ENCODE measurements around the gene DNAH10.

DNAH10 gene

GRCh38 chr12:123836292-123836691, 74.2 kb downstream of the DNAH10 start:
- DNase-seq (ENCODE audit: low read depth in 4 of 4, low spot score in 1 of 4) = no peak

- no peak for DNase-seq (ENCODE audit: low read depth in 4 of 4, low spot score in 1 of 4)
Measured at GRCh38 chr12:123839826-123840225, 77.7 kb downstream of the DNAH10 start.

GRCh38 chr12:123840765-123841425, 78.8 kb downstream of the DNAH10 start:
- DNase-seq (ENCODE audit: low read depth in 4 of 4, low spot score in 1 of 4) = no peak

DNA sequence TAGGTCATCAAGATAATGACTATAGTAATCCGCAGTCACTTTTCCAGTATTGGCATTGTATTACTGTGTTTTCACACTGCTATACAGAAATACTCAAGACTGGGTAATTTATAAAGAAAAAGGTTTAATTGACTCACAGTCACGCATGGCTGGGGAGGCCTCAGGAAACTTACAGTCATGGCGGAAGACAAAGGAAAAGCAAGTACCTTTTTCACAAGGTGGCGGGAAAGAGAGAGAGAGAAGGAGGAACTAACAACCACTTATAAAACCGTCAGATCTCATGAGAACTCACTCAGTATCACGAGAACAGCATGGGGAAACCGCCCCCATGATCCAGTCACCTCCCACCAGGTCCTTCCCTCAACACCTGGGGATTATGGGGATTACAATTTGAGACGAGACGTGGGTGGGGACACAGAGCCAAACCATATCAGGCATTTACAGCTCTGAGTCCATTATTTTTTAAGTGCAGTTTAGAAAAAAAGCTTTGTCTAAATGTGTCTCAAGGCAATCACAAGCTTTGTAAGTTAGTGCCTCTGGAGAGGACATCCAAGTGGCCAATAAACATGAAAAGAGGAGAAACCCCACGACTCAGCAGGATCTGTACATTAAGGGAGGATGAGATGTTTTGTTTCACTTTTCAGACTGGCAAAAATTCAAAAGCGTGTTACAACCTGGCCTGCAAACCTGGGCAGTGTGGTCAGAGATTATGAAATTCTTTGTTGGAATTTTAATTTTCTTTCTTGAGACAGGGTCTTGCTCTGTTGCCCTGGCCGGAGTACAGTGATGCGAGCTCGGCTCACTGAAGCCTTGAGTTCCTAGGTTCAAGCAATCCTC, 82.0 kb downstream of the DNAH10 start:
- DNase-seq (ENCODE audit: low read depth in 4 of 4, low spot score in 1 of 4) = no peak

- DNase-seq (ENCODE audit: low read depth in 4 of 4, low spot score in 1 of 4) = no peak
Measured at GRCh38 chr12:123845881-123846280, 83.8 kb downstream of the DNAH10 start.

- DNase-seq (ENCODE audit: low read depth in 4 of 4, low spot score in 1 of 4) = no peak
Measured at GRCh38 chr12:123846340-123846739, 84.2 kb downstream of the DNAH10 start.

- no peak for DNase-seq (ENCODE audit: low read depth in 4 of 4, low spot score in 1 of 4)
Measured at GRCh38 chr12:123847019-123847418, 84.9 kb downstream of the DNAH10 start.

GRCh38 chr12:123847876-123848275, 85.8 kb downstream of the DNAH10 start:
- DNase-seq (ENCODE audit: low read depth in 4 of 4, low spot score in 1 of 4) = no peak

GRCh38 chr12:123849517-123849916, 87.4 kb downstream of the DNAH10 start:
- no peak for DNase-seq (ENCODE audit: low read depth in 4 of 4, low spot score in 1 of 4)

DNA sequence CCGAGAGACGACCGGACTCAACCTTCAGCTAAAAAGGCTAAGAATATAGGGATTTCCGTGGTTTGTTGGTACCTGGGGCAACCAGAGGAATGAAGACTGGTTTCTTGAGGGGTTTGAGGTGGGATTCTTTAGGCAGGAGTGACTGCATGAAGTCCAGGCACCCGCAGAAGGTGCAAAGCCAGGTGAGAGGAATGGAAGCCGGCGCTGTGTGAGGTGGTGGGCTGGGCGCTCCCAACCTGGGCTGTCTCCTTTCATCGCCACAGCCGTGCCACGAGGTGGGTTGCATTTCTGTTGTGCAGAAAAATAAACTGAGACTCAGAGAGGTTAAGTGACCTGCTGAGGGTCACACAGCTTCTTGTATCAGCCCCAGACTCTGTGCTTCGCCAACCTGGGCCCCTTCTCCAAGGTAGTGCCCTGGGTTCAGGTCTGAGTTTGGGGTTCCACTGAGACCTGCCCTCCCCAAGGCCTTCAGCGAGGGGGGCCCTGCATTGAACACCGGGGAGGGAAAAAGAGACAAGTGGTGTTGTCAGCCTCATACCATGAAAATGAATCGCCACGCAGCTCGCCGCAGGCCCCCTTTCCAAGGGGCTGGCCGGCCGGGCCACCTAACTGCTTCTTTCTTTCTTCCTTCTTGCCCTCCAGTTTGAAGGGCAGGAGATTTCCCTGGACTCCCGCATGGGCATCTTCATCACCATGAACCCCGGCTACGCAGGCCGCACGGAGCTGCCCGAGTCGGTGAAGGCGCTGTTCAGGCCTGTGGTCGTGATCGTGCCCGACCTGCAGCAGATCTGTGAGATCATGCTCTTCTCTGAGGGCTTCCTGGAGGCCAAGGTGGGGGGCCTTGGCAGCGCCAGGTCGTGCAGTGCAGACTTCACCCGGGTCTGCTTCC, 88.4 kb downstream of the DNAH10 start:
- no peak for DNase-seq (ENCODE audit: low read depth in 4 of 4, low spot score in 1 of 4)

DNA sequence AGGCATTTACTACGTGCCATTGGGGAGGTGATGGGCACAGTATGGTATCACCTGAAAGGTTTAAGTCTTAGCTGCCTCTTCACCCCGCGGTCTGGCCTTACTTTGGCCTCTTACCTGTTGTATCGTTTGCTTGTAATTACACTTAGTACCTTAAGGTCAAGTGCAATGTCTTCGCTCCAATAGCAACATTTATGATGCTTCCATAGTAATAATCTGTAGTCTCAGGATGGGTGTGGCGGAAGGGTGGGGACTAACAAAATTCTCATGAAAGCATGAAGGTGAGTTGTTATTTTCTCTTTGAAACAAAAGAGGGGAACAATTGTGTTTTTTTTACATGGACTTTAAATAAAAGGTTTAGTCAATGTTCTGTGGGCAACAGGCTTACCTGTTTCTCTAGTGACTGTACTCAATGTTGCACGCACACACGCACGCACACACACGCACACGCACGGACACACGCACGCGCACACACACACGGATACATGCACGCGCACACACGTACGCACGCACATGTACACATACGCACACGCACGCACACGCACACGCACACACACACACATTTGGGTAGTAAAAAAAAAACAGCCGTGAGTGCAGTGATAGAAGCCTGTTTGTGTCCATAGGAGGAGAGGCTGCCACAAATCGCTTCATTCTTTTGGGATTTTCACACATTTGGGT, 91.4 kb downstream of the DNAH10 start:
- no peak for DNase-seq (ENCODE audit: low read depth in 4 of 4, low spot score in 1 of 4)

DNA sequence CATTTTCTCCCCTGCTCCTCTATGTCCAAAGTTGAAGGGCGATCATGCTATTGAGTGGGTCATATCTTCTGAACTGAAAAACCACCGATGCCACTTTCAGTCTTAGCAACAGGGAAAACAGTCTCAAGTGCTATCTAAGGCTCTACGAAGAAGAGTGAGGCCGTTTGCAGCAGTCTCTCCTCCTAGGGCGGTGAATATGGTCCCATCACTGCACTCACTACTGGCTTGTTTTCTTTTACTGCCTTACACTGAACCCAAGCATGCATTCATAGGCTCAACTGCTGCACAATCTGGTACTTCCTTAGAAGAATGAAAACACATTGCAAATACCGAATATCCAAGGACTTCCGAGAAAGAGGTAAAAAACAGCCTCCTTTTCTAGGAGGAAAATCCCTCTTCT, 92.1 kb downstream of the DNAH10 start:
- no peak for DNase-seq (ENCODE audit: low read depth in 4 of 4, low spot score in 1 of 4)

DNA sequence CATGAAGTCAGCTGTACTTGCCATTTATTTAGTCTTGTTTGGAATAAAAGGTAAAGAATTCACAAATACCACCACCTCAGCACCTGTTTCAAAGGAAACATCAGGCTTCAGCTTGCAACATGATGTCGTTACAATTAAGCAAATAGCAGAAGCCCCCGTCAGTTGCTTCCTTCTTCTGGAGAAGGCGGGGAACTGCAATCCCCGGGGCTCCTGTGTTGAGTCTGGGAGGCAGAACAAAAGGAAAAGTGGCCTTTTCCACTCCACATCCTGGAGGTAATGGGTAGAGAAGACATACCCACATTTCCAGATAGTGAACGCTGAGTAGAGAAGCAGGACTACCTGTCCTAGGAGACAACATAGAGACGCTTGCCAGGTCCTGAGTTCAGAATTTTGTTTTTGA, 92.8 kb downstream of the DNAH10 start:
- DNase-seq (ENCODE audit: low read depth in 4 of 4, low spot score in 1 of 4) = no peak

- no peak for DNase-seq (ENCODE audit: low read depth in 4 of 4, low spot score in 1 of 4)
Measured at GRCh38 chr12:123856681-123857080, 94.6 kb downstream of the DNAH10 start.

GRCh38 chr12:123858176-123858575, 96.1 kb downstream of the DNAH10 start:
- DNase-seq (ENCODE audit: low read depth in 4 of 4, low spot score in 1 of 4) = no peak

DNA sequence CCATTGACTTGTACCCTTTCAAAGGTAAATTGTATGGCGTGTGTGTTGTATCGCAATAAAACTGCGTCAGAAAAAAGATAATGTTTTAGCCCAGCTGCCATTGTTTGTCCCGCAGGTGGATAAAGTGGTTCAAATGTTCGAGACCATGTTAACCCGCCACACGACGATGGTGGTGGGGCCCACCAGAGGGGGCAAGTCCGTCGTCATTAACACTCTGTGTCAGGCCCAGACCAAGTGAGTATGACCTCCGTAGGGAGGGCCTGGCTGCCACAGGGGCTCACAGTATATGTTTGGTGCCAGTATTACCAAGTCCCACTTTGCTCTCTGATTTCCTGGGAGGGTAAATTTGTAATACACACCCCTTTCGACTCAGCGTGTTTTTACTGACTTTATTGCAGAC, 96.9 kb downstream of the DNAH10 start:
- DNase-seq (ENCODE audit: low read depth in 4 of 4, low spot score in 1 of 4) = no peak

DNA sequence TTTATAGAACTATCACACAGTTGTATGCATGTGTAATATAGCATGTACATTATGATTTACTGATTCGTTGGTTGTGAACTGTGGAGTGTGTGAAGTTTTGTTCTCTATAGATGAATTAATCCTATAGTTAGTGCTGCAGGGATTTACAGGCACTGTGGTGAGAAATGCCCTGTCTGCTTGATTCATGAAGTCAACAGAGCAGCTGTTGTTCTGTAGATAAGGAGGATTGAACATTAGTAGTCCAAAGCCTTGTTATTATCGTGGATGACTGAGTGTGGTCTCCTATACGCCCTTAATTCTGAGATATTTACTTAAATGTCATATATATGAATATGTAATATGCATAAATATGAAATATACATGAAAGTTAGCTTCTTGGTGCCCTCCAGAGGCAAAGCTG, 98.3 kb downstream of the DNAH10 start:
- no peak for DNase-seq (ENCODE audit: low read depth in 4 of 4, low spot score in 1 of 4)

DNA sequence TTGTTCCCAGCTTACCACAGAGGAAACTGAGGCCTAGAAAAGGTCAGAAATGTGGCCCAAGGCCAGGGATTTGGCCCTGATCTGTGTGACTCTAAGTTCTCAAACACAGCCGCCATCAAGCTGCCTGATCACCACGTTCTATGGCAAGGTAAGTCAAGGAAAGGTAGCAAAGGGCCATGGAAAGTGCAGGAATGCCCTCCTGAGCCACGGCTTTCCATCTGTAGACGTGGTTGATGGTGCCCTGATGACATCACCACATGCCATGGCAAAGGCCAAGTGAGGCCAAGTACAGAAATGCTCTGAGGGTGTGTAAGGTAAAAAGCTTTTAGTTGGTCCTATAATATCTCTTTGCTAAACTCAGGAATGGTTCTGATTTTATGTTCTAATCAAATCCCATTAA, 99.3 kb downstream of the DNAH10 start:
- DNase-seq (ENCODE audit: low read depth in 4 of 4, low spot score in 1 of 4) = no peak

- DNase-seq (ENCODE audit: low read depth in 4 of 4, low spot score in 1 of 4) = no peak
Measured at GRCh38 chr12:123867141-123867540, 105.0 kb downstream of the DNAH10 start.

DNA sequence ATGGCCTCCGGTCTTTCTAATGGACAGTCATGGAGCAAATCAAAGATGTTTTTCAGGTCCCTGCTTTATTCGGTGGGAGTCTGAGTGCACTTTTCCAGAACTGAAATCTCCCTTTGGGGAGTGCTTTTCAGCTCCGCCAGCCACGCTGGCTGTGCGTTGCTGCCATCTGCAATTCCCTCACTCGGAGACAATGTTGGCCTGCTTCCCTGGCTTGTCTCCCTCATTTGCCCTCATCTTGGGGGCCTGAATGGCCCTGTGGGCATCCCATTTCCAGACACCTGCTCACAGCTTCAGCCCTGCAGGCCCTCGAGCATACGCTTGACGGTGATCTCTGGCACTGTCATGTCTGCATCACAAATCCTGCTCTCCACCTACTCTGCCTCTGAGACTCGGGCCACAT, 106.7 kb downstream of the DNAH10 start:
- no peak for DNase-seq (ENCODE audit: low read depth in 4 of 4, low spot score in 1 of 4)

GRCh38 chr12:123873793-123874192, 111.7 kb downstream of the DNAH10 start:
- no peak for DNase-seq (ENCODE audit: low read depth in 4 of 4, low spot score in 1 of 4)
